HG02610 (cell line): ENCODE measurements around the gene UMOD.

Source experiments
- ATAC-seq: cut with Tn5 transposase; IDR thresholded peaks from one replicate; pipeline ENCODE4 v1.9.1; 2021; ENCODE audit warnings: mild to moderate bottlenecking, moderate library complexity; ENCODE audit not compliant: unreplicated experiment

The UMOD gene

GRCh38 chr16:20306401-20306800, 46.1 kb downstream of the UMOD start:
- ATAC-seq, result no peak

DNA sequence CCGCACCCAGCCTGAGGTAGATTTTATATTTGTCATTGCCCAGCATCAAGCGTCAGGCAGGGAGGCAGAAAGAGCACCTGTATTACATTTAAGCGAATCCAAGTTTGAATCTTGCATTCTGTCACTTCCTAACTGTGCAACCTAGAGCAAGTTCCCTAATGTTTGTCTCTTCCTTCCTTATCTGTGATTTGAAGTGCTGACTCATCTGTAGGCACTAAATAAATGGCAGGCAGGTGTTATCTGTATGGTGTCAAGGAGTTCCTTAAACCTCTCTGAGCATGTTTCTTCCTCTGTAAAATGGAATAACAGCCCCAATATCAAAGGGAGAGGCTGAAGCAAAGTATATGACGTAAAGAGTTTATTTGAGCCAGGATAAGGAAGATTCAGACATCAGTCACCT, 49.5 kb downstream of the UMOD start:
- no peak for ATAC-seq

DNA sequence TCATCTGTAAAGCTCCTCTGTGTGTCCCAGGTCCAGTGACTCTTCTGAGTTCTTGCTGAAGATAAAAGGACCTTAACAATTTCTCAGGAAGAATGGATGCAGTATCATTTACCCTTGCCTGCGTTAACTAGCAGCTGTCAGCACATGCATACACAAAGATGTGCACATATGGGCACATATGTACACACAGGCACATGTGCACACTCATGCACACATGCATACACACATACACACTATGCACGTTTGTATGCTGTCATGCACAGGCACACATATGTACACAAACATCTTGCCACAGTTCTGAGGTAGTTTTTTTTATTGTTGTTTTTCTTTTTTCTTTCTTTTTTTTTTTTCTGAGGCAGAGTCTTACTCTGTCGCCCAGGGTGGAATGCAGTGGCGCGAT, 50.1 kb downstream of the UMOD start:
- no peak for ATAC-seq

- no peak for ATAC-seq
Measured at GRCh38 chr16:20301840-20302239, 50.7 kb downstream of the UMOD start.

DNA sequence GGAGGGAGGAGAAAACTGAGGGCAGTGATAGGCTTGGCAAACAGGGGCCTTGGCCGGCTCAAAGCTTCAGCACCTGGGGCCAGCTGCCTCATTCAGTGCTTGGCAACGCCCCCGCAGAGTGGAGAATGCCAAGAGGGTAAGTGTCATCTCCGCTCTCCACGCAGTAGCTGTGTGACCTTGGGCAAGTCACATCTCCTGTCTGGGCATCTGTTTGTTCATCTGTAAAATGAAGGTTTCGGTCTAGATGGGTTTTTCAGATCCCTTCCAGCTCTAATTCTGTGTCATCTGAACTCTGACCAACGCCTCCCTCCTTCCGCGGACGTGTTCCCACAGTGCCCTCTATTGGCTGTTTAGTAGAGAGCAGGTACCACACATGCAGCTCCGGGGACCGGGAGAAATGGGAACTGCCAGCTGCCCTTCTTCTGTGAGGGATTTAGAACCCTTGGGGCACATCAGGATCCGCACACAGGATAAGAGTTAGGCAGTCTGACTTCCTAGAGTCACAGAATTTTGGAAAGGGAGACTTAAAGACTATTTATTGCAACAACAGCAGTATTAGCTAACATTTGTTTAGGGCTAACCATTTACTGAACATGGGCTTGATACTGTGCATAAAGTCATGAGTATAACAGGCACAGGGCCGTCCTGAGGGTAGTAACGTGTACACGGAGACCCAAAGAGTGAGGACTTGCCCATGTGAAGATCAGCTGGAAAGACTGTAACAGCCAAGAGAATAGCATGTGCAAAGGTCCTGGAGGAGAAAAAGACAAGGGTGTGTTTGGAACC, 52.0 kb downstream of the UMOD start:
- no peak for ATAC-seq

- ATAC-seq, result no peak
Measured at GRCh38 chr16:20298452-20298851, 54.1 kb downstream of the UMOD start.

GRCh38 chr16:20291208-20292206, 61.0 kb downstream of the UMOD start:
- ATAC-seq, result no peak

GRCh38 chr16:20289571-20289970, 62.9 kb downstream of the UMOD start:
- ATAC-seq, result no peak

DNA sequence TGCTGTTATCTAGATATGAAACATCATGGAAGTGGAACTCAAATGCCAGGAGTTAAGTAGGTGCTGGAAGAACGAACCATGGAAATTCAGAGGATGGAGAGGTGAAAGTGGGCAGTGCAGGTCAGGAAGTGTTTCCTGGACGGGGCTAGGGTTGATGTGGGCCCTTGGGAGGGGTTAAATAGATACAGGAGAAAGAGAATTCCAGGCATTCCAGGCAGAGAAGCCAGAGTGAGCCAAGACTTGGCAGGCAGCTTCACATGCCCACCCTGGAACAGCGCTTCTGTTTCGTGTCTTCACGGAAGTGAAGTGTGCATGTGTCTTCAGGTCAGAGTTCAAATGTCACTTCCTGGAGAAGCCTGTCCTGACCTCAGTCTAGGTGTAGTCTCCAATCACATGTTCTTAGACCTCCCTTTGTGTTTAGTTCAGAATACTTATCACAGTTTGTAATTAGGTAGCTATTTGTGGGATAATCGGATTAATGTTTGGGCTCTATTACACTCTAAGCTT, 66.5 kb downstream of the UMOD start:
- no peak for ATAC-seq
